ENCODE results near the gene FAM50A.

FAM50A gene

DNA sequence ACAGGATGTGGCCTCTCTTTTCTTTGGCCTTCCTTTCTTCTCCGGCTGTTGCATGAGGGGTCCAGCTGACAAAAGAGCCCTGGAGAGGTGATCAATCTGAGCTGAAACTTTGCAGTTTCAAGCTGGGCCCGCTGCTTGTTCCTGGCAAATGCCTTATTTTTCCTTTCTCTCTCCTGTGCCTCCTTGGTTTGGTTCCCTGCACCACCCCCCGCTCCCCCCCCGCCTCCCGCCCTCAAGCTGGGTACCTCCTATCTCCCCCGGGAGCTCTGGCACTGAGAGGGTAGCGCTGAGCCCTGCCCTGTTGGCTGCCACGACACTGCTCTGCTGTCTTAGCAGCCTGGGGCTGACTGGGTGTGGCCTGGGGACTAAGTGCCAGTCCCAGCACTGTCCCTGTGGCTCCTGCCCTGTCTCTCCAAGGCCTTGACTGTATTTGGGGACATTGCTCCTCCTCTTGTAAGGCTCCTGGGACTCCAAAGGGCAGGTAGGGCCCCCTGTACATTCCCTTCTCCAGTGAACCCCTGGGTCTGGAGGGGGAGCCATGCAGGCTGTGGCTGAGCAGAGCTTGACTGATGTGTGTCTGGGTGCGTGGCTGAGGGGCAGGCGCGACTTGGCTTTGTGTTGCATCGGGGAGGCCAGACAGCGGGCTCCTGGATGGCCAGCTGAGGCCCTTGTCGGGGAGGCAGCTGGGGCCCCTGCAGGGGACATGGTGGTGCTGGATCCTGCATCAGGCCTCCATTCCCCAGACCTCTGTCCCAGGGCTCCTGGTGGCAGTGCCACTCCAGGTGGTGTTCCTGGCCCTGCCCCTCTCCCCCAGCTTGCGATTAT is 15.2 kb downstream of the FAM50A start:
- peaks cover 6 to 7% of the 10 kb centered on the region in 2 experiments for H3K4me1 ChIP-seq (ENCODE audit: control insufficient read depth in 1 of 2, insufficient read depth in 1 of 2, low read depth in 1 of 2, low read length in 1 of 2)
- TF ChIP-seq, protein P1, sequence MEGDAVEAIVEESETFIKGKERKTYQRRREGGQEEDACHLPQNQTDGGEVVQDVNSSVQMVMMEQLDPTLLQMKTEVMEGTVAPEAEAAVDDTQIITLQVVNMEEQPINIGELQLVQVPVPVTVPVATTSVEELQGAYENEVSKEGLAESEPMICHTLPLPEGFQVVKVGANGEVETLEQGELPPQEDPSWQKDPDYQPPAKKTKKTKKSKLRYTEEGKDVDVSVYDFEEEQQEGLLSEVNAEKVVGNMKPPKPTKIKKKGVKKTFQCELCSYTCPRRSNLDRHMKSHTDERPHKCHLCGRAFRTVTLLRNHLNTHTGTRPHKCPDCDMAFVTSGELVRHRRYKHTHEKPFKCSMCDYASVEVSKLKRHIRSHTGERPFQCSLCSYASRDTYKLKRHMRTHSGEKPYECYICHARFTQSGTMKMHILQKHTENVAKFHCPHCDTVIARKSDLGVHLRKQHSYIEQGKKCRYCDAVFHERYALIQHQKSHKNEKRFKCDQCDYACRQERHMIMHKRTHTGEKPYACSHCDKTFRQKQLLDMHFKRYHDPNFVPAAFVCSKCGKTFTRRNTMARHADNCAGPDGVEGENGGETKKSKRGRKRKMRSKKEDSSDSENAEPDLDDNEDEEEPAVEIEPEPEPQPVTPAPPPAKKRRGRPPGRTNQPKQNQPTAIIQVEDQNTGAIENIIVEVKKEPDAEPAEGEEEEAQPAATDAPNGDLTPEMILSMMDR (IDR thresholded peaks at IDR 0.05) = no peak
- H3K27me3 ChIP-seq = peaks cover 27% of the 10 kb centered on the region
- no peak overlapping the region for H3K4me3 ChIP-seq (ENCODE audit: low read depth in 1 of 2, low read length in 1 of 2)
- H3K36me3 ChIP-seq = no peaks in the 10 kb centered on the region
- no peaks in the 10 kb centered on the region for H3K9me3 ChIP-seq
- no peak overlapping the region for H3K27ac ChIP-seq

DNA sequence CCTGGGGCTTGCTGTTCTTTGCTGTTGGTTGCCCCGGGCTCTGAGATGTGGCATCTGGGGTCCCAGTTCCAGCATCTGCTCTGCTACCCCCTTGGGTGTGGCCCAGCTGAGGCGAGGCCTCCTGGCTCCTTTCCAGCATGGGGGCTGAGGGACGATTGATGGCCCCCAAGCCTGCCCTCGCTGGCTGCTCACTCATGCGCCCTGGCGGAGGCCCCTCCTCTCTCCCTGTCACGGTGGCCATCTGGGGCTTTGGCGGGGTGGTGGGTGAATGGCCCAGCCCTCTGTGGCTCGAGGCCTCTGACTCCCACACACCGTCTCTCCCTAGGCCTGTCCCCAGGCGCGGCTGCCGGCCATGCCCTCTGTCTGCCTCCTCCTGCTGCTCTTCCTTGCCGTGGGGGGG is 15.9 kb downstream of the FAM50A start:
- H3K27ac ChIP-seq = no peak overlapping the region
- H3K27me3 ChIP-seq = peaks cover 27% of the 10 kb centered on the region
- no peak overlapping the region for H3K4me3 ChIP-seq (ENCODE audit: low read depth in 1 of 2, low read length in 1 of 2)
- H3K36me3 ChIP-seq = no peaks in the 10 kb centered on the region
- TF ChIP-seq, protein P1 (IDR thresholded peaks at IDR 0.05) = no peak
- H3K4me1 ChIP-seq (ENCODE audit: control insufficient read depth in 1 of 2, insufficient read depth in 1 of 2, low read depth in 1 of 2, low read length in 1 of 2) = peaks cover 6 to 7% of the 10 kb centered on the region in 2 experiments
- H3K9me3 ChIP-seq = no peaks in the 10 kb centered on the region

DNA sequence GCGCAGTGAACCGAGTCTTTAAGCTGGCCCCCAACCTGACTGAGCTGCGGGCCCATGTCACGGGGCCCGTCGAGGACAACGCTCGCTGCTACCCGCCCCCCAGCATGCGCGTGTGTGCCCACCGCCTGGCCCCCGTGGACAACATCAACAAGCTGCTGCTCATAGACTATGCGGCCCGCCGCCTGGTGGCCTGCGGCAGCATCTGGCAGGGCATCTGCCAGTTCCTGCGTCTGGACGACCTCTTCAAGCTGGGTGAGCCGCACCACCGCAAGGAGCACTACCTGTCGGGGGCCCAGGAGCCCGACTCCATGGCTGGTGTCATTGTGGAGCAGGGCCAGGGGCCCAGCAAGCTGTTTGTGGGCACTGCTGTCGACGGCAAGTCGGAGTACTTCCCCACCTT is 16.4 kb downstream of the FAM50A start:
- Histone ChIP-seq H3K4me3 (ENCODE audit: low read depth in 1 of 2, low read length in 1 of 2) (no peak overlapping the region), H3K4me1 (ENCODE audit: control insufficient read depth in 1 of 2, insufficient read depth in 1 of 2, low read depth in 1 of 2, low read length in 1 of 2) (peaks cover 6 to 7% of the 10 kb centered on the region in 2 experiments), H3K36me3 (no peaks in the 10 kb centered on the region), H3K27me3 (peaks cover 27% of the 10 kb centered on the region), H3K9me3 (no peaks in the 10 kb centered on the region), H3K27ac (no peak overlapping the region)
- TF ChIP-seq, protein P1 (IDR thresholded peaks at IDR 0.05) = no peak

DNA sequence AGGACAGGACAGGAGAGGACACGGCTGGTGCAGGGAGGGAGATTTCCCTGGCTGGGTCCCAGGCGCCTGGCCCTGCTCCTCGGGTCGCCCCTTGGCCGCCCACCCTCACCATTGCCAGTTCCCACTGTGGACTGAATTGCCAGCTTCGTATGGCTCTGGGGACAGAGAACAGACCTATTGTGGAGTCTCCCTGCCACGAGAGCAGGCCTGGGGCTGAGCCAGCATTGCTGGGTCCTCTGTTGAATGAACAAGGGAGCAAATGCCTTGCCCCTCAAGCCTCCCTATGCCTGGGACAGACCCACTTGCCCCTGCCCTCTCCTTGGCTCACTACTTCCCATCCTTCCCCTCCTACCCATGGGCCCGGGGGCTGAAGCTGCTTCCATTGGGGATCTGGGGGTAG is 18.5 kb downstream of the FAM50A start:
- peaks cover 20% of the 10 kb centered on the region for H3K27me3 ChIP-seq
- peaks cover 5 to 6% of the 10 kb centered on the region in 2 experiments for H3K4me1 ChIP-seq (ENCODE audit: control insufficient read depth in 1 of 2, insufficient read depth in 1 of 2, low read depth in 1 of 2, low read length in 1 of 2)
- no peak overlapping the region for H3K4me3 ChIP-seq (ENCODE audit: low read depth in 1 of 2, low read length in 1 of 2)
- no peaks in the 10 kb centered on the region for H3K9me3 ChIP-seq
- TF ChIP-seq, protein P1 (IDR thresholded peaks at IDR 0.05) = no peak
- no peak overlapping the region for H3K27ac ChIP-seq
- no peaks in the 10 kb centered on the region for H3K36me3 ChIP-seq

DNA sequence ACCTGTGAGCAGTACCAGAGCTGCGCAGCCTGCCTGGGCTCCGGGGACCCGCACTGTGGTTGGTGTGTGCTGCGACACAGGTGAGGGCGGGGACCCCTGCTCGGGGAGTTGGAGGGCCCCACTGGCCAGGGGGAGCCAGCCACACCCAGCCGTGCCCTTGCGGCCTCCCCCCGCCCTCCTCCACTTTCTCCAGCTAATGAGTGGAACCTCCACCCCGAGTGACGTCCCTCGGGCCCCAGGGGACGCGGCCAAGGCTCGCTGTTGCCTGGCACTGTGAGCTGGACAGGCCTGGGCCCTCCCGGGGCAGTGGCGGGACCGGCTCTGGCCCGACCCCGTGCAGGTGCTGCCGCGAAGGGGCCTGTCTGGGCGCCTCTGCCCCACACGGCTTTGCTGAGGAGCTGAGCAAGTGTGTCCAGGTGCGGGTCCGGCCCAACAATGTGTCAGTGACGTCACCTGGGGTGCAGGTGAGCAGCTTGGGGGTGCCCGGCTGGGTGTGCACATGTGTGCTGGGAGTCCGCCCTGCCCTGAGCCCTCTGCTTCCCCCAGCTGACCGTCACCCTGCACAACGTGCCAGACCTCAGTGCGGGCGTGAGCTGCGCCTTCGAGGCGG is 19.8 kb downstream of the FAM50A start:
- Histone ChIP-seq H3K27ac (no peak overlapping the region), H3K4me3 (ENCODE audit: low read depth in 1 of 2, low read length in 1 of 2) (no peak overlapping the region), H3K27me3 (peaks cover 10% of the 10 kb centered on the region), H3K36me3 (no peaks in the 10 kb centered on the region), H3K9me3 (no peaks in the 10 kb centered on the region), H3K4me1 (ENCODE audit: control insufficient read depth in 1 of 2, insufficient read depth in 1 of 2, low read depth in 1 of 2, low read length in 1 of 2) (peaks cover 0 to 1% of the 10 kb centered on the region in 2 experiments)
- TF ChIP-seq, protein P1 (IDR thresholded peaks at IDR 0.05) = no peak
